Gastrocnemius medialis (tissue), 4 donors: ENCODE measurements around the gene SLC22A6.

ENCODE experiments used
- CTCF ChIP-seq, 5 experiments: fragments of 450-650 bp in 3 of 5; fragments of 200-600 bp in 2 of 5; sonication (generic) in 2 of 5; IDR thresholded peaks in 4 of 5; conservative IDR thresholded peaks in 1 of 5; 1 replicate in 4 of 5; 2 replicates in 1 of 5; pipeline ENCODE4 v1.5.1; 2016 to 2019; ENCODE audit warnings: antibody characterized with exemption in 5 of 5, mild to moderate bottlenecking in 3 of 5, moderate library complexity in 3 of 5
- POLR2A ChIP-seq, 2 donors: fragments of 450-650 bp; IDR thresholded peaks; one replicate each; pipeline ENCODE4 v1.6.1; 2017; ENCODE audit warnings: antibody characterized with exemption in 2 of 2, mild to moderate bottlenecking in 2 of 2, moderate library complexity in 2 of 2

- TF ChIP-seq POLR2A (IDR thresholded peaks at IDR 0.05) (no peak), CTCF (IDR thresholded peaks at IDR 0.05 in 4 of 5, conservative IDR thresholded peaks at IDR 0.05 in 1 of 5) (no peak)
Measured at GRCh38 chr11:63010934-63011439, 26.2 kb upstream of the SLC22A6 start.
